PC-9 (cell line): ENCODE data around the gene RFX2.

ENCODE experiments used
- CTCF ChIP-seq: fragments of 200-600 bp; sonication (generic); conservative IDR thresholded peaks from 2 replicates; pipeline ENCODE4 v1.6.1; 2017; ENCODE audit warnings: mixed run types, antibody characterized with exemption, mild to moderate bottlenecking, moderate library complexity
- EZH2 ChIP-seq: fragments of 200-600 bp; sonication (generic); IDR thresholded peaks from 2 replicates; pipeline ENCODE4 v1.8.0; 2017; ENCODE audit warnings: antibody characterized with exemption, low read depth

- no peak for TF ChIP-seq CTCF
- no peak for TF ChIP-seq EZH2
These were observed 48.0 kb downstream of the RFX2 start for GRCh38 chr19:6062274-6062673.
